GM19239 (cell line): Measurements from ENCODE around the gene RBM3.

Source experiments
- DNase-seq: peaks from one replicate; pipeline ENCODE4 v3.0.0; 2011; ENCODE audit warnings: low spot score; ENCODE audit not compliant: insufficient read length
- FAIRE-seq: peaks from 2 replicates; lab custom pipeline; 2011; peaks lifted over from hg19 to GRCh38; lab: Jason Lieb, UNC

RBM3 gene

DNA sequence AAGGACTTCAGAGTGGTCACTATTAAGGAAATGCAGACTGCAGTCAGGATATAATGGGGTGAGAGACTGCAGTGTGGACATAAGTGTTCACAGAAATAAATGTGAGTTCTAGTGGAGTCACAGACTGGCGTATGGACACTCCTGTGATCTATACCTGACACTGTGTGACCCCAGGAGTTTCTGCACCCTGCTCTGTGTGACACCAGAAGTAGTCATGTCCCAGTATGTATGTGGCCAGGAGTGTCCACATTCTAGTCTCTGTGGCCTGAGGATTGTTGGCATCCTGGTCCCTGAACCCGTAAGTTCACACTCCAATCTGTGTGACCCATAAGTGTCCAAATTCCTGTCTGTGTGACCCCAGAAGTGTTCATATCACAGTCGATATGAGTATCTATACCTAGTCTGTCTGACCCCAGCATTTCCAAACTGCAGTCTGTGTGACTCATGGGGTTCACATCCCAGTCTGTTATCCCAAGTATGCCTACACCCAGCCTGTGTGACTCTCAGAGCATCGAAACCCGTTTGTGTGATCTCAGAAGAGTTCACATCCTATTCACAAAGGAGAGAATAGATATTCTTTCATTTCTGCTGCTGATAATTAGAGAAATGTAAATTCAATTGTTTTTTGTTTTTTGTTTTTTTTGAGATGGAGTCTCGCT lies 39.3 kb downstream of the RBM3 start:
- DNase-seq: no peak
- FAIRE-seq: no peak

DNA sequence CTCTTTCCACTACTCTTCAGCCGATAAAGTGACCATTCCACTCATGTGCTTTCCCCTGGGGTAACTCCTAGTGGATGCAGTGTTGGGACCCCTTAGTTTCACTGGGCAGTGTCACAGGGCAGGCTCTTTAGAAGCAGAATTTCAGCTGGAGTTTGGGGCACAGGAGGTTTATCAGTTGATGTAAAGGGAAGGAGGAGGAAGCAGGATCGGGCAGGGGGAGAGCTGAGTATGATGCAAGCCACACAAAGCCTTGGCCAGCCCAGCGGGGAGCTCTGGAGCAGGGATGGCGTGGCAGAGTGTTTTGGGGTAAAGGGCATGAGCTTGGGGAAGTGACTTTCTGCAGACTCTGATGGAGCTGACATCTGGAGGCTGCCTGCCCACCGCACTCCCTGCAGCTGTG lies 42.3 kb downstream of the RBM3 start:
- FAIRE-seq (no peak), DNase-seq (no peak)

- no peak for DNase-seq
- FAIRE-seq: no peak
These were observed 43.5 kb downstream of the RBM3 start for GRCh38 chrX:48617542-48618340.

DNA sequence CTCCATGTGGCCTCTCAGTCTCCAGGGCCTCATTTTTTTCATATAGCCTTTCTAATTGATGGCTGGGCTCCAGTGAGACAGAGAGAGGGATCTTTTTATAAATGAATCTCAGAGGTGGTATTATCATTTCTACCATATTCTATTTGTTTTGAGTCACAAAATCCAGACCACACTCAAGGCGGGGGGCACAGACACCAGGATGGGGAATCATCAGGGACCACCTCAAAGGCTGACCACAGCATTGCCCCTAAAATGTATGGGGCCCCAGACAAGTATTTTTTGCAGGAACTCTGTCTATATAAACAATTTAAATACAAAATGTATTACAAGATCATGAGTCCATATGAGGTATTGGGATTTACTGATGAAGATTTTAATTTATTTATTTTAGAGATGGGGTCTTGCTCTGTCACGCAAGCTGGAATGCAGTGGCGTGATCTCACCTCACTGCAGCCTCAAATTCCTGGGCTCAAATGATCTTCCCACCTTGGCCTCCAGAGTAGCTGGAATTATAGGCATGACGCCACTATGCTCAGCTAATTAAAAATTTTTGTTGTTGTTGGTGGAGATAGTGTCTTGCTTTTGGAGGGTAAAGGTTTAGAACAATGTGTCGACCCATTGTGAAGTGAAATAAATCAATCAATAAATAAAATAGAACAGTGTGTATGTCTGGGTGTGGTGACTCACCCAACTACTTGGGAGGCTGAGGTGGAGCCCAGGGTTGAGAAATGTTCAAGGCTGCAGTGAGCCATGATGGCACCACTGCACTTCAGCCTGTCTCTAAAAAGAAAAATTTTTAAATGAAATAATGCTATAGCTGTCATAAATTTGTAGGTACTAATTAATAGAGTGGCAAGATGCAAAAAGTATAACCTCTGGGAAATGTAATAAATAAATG lies 52.4 kb downstream of the RBM3 start:
- FAIRE-seq: no peak
- DNase-seq: no peak
